Measurements from ENCODE around the gene TEX14.

TEX14 gene

GRCh38 chr17:58605986-58606385 lies 85.9 kb downstream of the TEX14 start:
- no peak overlapping the region for H3K27ac ChIP-seq (ENCODE audit: insufficient read depth, low read depth, low read length, poor library complexity, severe bottlenecking)
- H3K9me3 ChIP-seq (ENCODE audit: control insufficient read depth, low read length), result no peaks in the 10 kb centered on the region
- WGBS, 2 experiments, result 94 to 95% methylated on average over 2 of the region's 2 CpGs
- no peak overlapping the region for H3K4me3 ChIP-seq (ENCODE audit: insufficient read depth, low read depth, low read length)
- H3K4me1 ChIP-seq (ENCODE audit: control insufficient read depth, insufficient read depth, low read length), result no peaks in the 10 kb centered on the region
- H3K36me3 ChIP-seq (ENCODE audit: control insufficient read depth, insufficient read depth, low read length), result no peaks in the 10 kb centered on the region
- no peaks in the 10 kb centered on the region for H3K27me3 ChIP-seq (ENCODE audit: control insufficient read depth, insufficient read depth, low read length, poor library complexity, severe bottlenecking)

GRCh38 chr17:58605470-58605869 lies 86.4 kb downstream of the TEX14 start:
- no peak overlapping the region for H3K4me3 ChIP-seq (ENCODE audit: insufficient read depth, low read depth, low read length)
- 88 to 90% methylated on average over 1 of the region's 1 CpG for WGBS, 2 experiments
- no peaks in the 10 kb centered on the region for H3K36me3 ChIP-seq (ENCODE audit: control insufficient read depth, insufficient read depth, low read length)
- H3K4me1 ChIP-seq (ENCODE audit: control insufficient read depth, insufficient read depth, low read length), result no peaks in the 10 kb centered on the region
- H3K9me3 ChIP-seq (ENCODE audit: control insufficient read depth, low read length), result no peaks in the 10 kb centered on the region
- no peaks in the 10 kb centered on the region for H3K27me3 ChIP-seq (ENCODE audit: control insufficient read depth, insufficient read depth, low read length, poor library complexity, severe bottlenecking)
- no peak overlapping the region for H3K27ac ChIP-seq (ENCODE audit: insufficient read depth, low read depth, low read length, poor library complexity, severe bottlenecking)

- H3K4me3 ChIP-seq (ENCODE audit: insufficient read depth, low read depth, low read length), result no peak overlapping the region
- no peaks in the 10 kb centered on the region for H3K36me3 ChIP-seq (ENCODE audit: control insufficient read depth, insufficient read depth, low read length)
- no peaks in the 10 kb centered on the region for H3K27me3 ChIP-seq (ENCODE audit: control insufficient read depth, insufficient read depth, low read length, poor library complexity, severe bottlenecking)
- H3K9me3 ChIP-seq (ENCODE audit: control insufficient read depth, low read length), result no peaks in the 10 kb centered on the region
- no peaks in the 10 kb centered on the region for H3K4me1 ChIP-seq (ENCODE audit: control insufficient read depth, insufficient read depth, low read length)
- H3K27ac ChIP-seq (ENCODE audit: insufficient read depth, low read depth, low read length, poor library complexity, severe bottlenecking), result no peak overlapping the region
These were observed 89.9 kb downstream of the TEX14 start for GRCh38 chr17:58601976-58602375.

GRCh38 chr17:58597371-58597770 lies 94.5 kb downstream of the TEX14 start:
- Histone ChIP-seq H3K4me3 (ENCODE audit: insufficient read depth, low read depth, low read length) (no peak overlapping the region), H3K27ac (ENCODE audit: insufficient read depth, low read depth, low read length, poor library complexity, severe bottlenecking) (no peak overlapping the region), H3K4me1 (ENCODE audit: control insufficient read depth, insufficient read depth, low read length) (no peaks in the 10 kb centered on the region), H3K27me3 (ENCODE audit: control insufficient read depth, insufficient read depth, low read length, poor library complexity, severe bottlenecking) (no peaks in the 10 kb centered on the region), H3K36me3 (ENCODE audit: control insufficient read depth, insufficient read depth, low read length) (no peaks in the 10 kb centered on the region), H3K9me3 (ENCODE audit: control insufficient read depth, low read length) (no peaks in the 10 kb centered on the region)
- 90 to 92% methylated on average over 3 of the region's 3 CpGs for WGBS, 2 experiments

GRCh38 chr17:58595194-58595792 lies 96.6 kb downstream of the TEX14 start:
- WGBS, 2 experiments, result 87 to 88% methylated on average over 5 of the region's 5 CpGs
- Histone ChIP-seq H3K36me3 (ENCODE audit: control insufficient read depth, insufficient read depth, low read length) (no peaks in the 10 kb centered on the region), H3K4me3 (ENCODE audit: insufficient read depth, low read depth, low read length) (no peak overlapping the region), H3K9me3 (ENCODE audit: control insufficient read depth, low read length) (no peaks in the 10 kb centered on the region), H3K27me3 (ENCODE audit: control insufficient read depth, insufficient read depth, low read length, poor library complexity, severe bottlenecking) (no peaks in the 10 kb centered on the region), H3K4me1 (ENCODE audit: control insufficient read depth, insufficient read depth, low read length) (no peaks in the 10 kb centered on the region), H3K27ac (ENCODE audit: insufficient read depth, low read depth, low read length, poor library complexity, severe bottlenecking) (no peak overlapping the region)

GRCh38 chr17:58593123-58593522 lies 98.7 kb downstream of the TEX14 start:
- H3K9me3 ChIP-seq (ENCODE audit: control insufficient read depth, low read length), result no peaks in the 10 kb centered on the region
- no peak overlapping the region for H3K4me3 ChIP-seq (ENCODE audit: insufficient read depth, low read depth, low read length)
- 81 to 86% methylated on average over 1 of the region's 1 CpG for WGBS, 2 experiments
- H3K36me3 ChIP-seq (ENCODE audit: control insufficient read depth, insufficient read depth, low read length), result no peaks in the 10 kb centered on the region
- no peak overlapping the region for H3K27ac ChIP-seq (ENCODE audit: insufficient read depth, low read depth, low read length, poor library complexity, severe bottlenecking)
- H3K27me3 ChIP-seq (ENCODE audit: control insufficient read depth, insufficient read depth, low read length, poor library complexity, severe bottlenecking), result no peaks in the 10 kb centered on the region
- no peaks in the 10 kb centered on the region for H3K4me1 ChIP-seq (ENCODE audit: control insufficient read depth, insufficient read depth, low read length)

- 89 to 94% methylated on average over 5 to 6 of the region's 6 CpGs for WGBS, 2 experiments
These were observed 100.4 kb downstream of the TEX14 start for GRCh38 chr17:58591455-58591854.

GRCh38 chr17:58590377-58590776 lies 101.5 kb downstream of the TEX14 start:
- WGBS, 2 experiments, result 84 to 90% methylated on average over 2 of the region's 2 CpGs
- H3K27me3 ChIP-seq (ENCODE audit: control insufficient read depth, insufficient read depth, low read length, poor library complexity, severe bottlenecking), result no peaks in the 10 kb centered on the region
- no peaks in the 10 kb centered on the region for H3K9me3 ChIP-seq (ENCODE audit: control insufficient read depth, low read length)
- H3K4me3 ChIP-seq (ENCODE audit: insufficient read depth, low read depth, low read length), result no peak overlapping the region
- H3K27ac ChIP-seq (ENCODE audit: insufficient read depth, low read depth, low read length, poor library complexity, severe bottlenecking), result no peak overlapping the region
- no peaks in the 10 kb centered on the region for H3K36me3 ChIP-seq (ENCODE audit: control insufficient read depth, insufficient read depth, low read length)
- H3K4me1 ChIP-seq (ENCODE audit: control insufficient read depth, insufficient read depth, low read length), result no peaks in the 10 kb centered on the region

More at GRCh38 chr17:58591455-58591854, 100.4 kb downstream of the TEX14 start:
- no peaks in the 10 kb centered on the region for H3K4me1 ChIP-seq (ENCODE audit: control insufficient read depth, insufficient read depth, low read length)
- no peak overlapping the region for H3K4me3 ChIP-seq (ENCODE audit: insufficient read depth, low read depth, low read length)
- no peaks in the 10 kb centered on the region for H3K9me3 ChIP-seq (ENCODE audit: control insufficient read depth, low read length)
- no peak overlapping the region for H3K27ac ChIP-seq (ENCODE audit: insufficient read depth, low read depth, low read length, poor library complexity, severe bottlenecking)
- no peaks in the 10 kb centered on the region for H3K27me3 ChIP-seq (ENCODE audit: control insufficient read depth, insufficient read depth, low read length, poor library complexity, severe bottlenecking)
- H3K36me3 ChIP-seq (ENCODE audit: control insufficient read depth, insufficient read depth, low read length), result no peaks in the 10 kb centered on the region

GRCh38 chr17:58587713-58588117 lies 104.1 kb downstream of the TEX14 start:
- 5 to 19% methylated on average over 2 of the region's 2 CpGs for WGBS, 2 experiments
- Histone ChIP-seq H3K9me3 (ENCODE audit: control insufficient read depth, low read length) (no peaks in the 10 kb centered on the region), H3K36me3 (ENCODE audit: control insufficient read depth, insufficient read depth, low read length) (no peaks in the 10 kb centered on the region), H3K4me3 (ENCODE audit: insufficient read depth, low read depth, low read length) (no peak overlapping the region), H3K27ac (ENCODE audit: insufficient read depth, low read depth, low read length, poor library complexity, severe bottlenecking) (no peak overlapping the region), H3K27me3 (ENCODE audit: control insufficient read depth, insufficient read depth, low read length, poor library complexity, severe bottlenecking) (no peaks in the 10 kb centered on the region), H3K4me1 (ENCODE audit: control insufficient read depth, insufficient read depth, low read length) (no peaks in the 10 kb centered on the region)

- H3K9me3 ChIP-seq (ENCODE audit: control insufficient read depth, low read length), result no peaks in the 10 kb centered on the region
- H3K4me1 ChIP-seq (ENCODE audit: control insufficient read depth, insufficient read depth, low read length), result no peaks in the 10 kb centered on the region
- no peaks in the 10 kb centered on the region for H3K36me3 ChIP-seq (ENCODE audit: control insufficient read depth, insufficient read depth, low read length)
- no peaks in the 10 kb centered on the region for H3K27me3 ChIP-seq (ENCODE audit: control insufficient read depth, insufficient read depth, low read length, poor library complexity, severe bottlenecking)
- H3K27ac ChIP-seq (ENCODE audit: insufficient read depth, low read depth, low read length, poor library complexity, severe bottlenecking), result no peak overlapping the region
- WGBS, 2 experiments, result 100% methylated on average over 1 of the region's 1 CpG; no CpG with 5 or more reads in 1 of the 2 experiments
- H3K4me3 ChIP-seq (ENCODE audit: insufficient read depth, low read depth, low read length), result no peak overlapping the region
These were observed 105.7 kb downstream of the TEX14 start for GRCh38 chr17:58586009-58586644.

Measured in ectodermal cell (in vitro differentiated cells).